CD4-positive, alpha-beta T cell (primary cell): ENCODE measurements around the gene TBX1. TPM values are rescaled to one million over a fixed set of nuclear protein-coding genes. Genes with fewer than 3 reads are reported as not detected.

Experiments
- ATAC-seq: fragments of 200-7000 bp; cut with Tn5 transposase; one replicate; pipeline ENCODE4 v1.10.0; 2022; ENCODE audit warnings: mild to moderate bottlenecking; ENCODE audit not compliant: poor library complexity
- CTCF ChIA-PET: fragments of 350-600 bp; sonication (Branson Sonifier 250); formaldehyde crosslinking; loops from one replicate; lab custom pipeline; 2021; ENCODE audit warnings: antibody characterized with exemption, inconsistent platforms; lab: Charles Lee
- POLR2A ChIA-PET: fragments of 350-600 bp; sonication (Branson Sonifier 250); formaldehyde crosslinking; loops from one replicate; lab custom pipeline; 2021; ENCODE audit warnings: antibody characterized with exemption, inconsistent platforms; lab: Charles Lee
- DNase-seq, 14 experiments: peaks; one replicate each; pipeline ENCODE4 v3.0.0-alpha.2; 2013 to 2020; ENCODE audit warnings: mixed read lengths in 2 of 14
- H3K27ac ChIP-seq, 2 donors: one replicate each; pipeline versions ENCODE4 v1.5.1 to v1.7.0; 2013; ENCODE audit warnings: low read length in 2 of 2, low read depth in 1 of 2, mild to moderate bottlenecking in 1 of 2
- H3K27me3 ChIP-seq, 2 experiments: 1 replicate in 1 of 2; 2 replicates in 1 of 2; pipeline versions ENCODE4 v1.6.1 to v1.7.0; 2013; ENCODE audit warnings: low read length in 2 of 2, control low read depth in 1 of 2, mild to moderate bottlenecking in 1 of 2, moderate library complexity in 1 of 2; ENCODE audit not compliant: insufficient read depth in 2 of 2, control insufficient read depth in 1 of 2
- H3K36me3 ChIP-seq: one replicate; pipeline ENCODE4 v1.6.1; 2013; ENCODE audit warnings: low read length, control low read depth; ENCODE audit not compliant: insufficient read depth
- H3K4me1 ChIP-seq: one replicate; pipeline ENCODE4 v1.6.1; 2013; ENCODE audit warnings: low read length, control low read depth; ENCODE audit not compliant: insufficient read depth
- H3K4me3 ChIP-seq: one replicate; pipeline ENCODE4 v1.5.1; 2013; ENCODE audit warnings: mild to moderate bottlenecking, low read length, moderate library complexity
- H3K9me3 ChIP-seq, 2 experiments: 1 replicate in 1 of 2; 2 replicates in 1 of 2; pipeline versions ENCODE4 v1.6.1 to v1.7.0; 2013; ENCODE audit warnings: low read length in 2 of 2, mild to moderate bottlenecking in 2 of 2, control low read depth in 1 of 2, moderate library complexity in 1 of 2; ENCODE audit not compliant: control insufficient read depth in 1 of 2, insufficient read depth in 1 of 2
- H3K27ac Mint-ChIP-seq: one replicate; pipeline ENCODE4 v1.8.0; 2020; ENCODE audit warnings: mixed read lengths
- H3K27me3 Mint-ChIP-seq: one replicate; pipeline ENCODE4 v1.8.0; 2021; ENCODE audit warnings: mixed read lengths
- H3K36me3 Mint-ChIP-seq: one replicate; pipeline ENCODE4 v1.8.0; 2021; ENCODE audit warnings: low read depth, mixed read lengths
- H3K4me1 Mint-ChIP-seq: one replicate; pipeline ENCODE4 v1.8.0; 2021; ENCODE audit warnings: low read depth, mixed read lengths
- H3K4me3 Mint-ChIP-seq: one replicate; pipeline ENCODE4 v1.8.0; 2020; ENCODE audit warnings: mild to moderate bottlenecking, mixed read lengths
- H3K9me3 Mint-ChIP-seq: one replicate; pipeline ENCODE4 v1.8.0; 2020; ENCODE audit warnings: mixed read lengths
- intact Hi-C, 2 experiments: fragments of 100-400 bp; cut with DNase I in 1 of 2; cut with micrococcal nuclease in 1 of 2; formaldehyde crosslinking; loops; one replicate each; pipeline versions ENCODE4 v1.15.1 to v1.9.0; 2023 to 2025; cut with DNase I, micrococcal nuclease
- total RNA-seq, 174 experiments: library from RNA in 2 of 174; stranded (reverse) in 2 of 174; gene quantifications; one replicate each; pipeline ENCODE4 v1.2.3 and lab custom pipeline; 2021 to 2026
- TF ChIP-seq, protein P1 (sequence below): fragments of 200-600 bp; IDR thresholded peaks from one replicate; pipeline ENCODE4 v1.8.0; 2022; ENCODE audit warnings: antibody characterized with exemption, mild to moderate bottlenecking

TBX1 gene
- total RNA-seq, 2 experiments from 2014 or later = not detected

DNA sequence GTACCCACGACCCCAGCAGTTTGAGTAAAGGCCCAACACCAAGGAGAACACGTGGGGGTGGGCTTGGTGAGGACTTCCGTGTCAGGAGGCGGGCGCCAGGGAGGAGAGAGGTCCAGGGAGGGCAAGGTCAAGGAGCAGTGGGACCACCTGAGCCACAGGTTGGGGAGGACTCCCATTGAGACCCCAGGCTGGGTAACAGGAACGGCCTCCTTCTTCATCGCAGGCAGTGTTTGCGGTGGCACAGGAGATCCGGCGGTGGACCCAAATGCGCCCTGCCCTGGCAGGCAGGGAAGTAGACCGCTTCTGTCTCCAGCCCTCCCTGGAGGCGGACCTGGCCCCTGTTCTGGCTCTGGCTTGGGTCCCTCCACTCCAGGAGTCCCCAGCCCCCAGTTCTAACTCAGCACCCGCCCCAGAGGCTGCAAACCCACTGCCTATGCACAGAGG lies 5.9 kb upstream of the TBX1 start:
- H3K36me3 Mint-ChIP-seq = no peaks in the 10 kb centered on the region
- Histone ChIP-seq H3K27me3 (peaks cover 42 to 63% of the 10 kb centered on the region in 2 experiments), H3K36me3 (no peaks in the 10 kb centered on the region), H3K9me3 (peaks cover 0 to 24% of the 10 kb centered on the region in 2 experiments), H3K27ac (no peak overlapping the region), H3K4me3 (no peak overlapping the region), H3K4me1 (peaks cover 30% of the 10 kb centered on the region)
- POLR2A ChIA-PET = interaction anchor here (2.3 kb wide), 1 partner anchor 137 kb away, joined by 17 read pairs; no protein-coding TSS in a partner anchor
- intact Hi-C loops = loop anchor here (5.0 kb wide), 1 partner anchor 138 kb away; no protein-coding TSS in a partner anchor
- H3K27ac Mint-ChIP-seq = no peak overlapping the region
- CTCF ChIA-PET = no interaction called here
- DNase-seq (no peak), ATAC-seq (no peak)
- no peaks in the 10 kb centered on the region for H3K9me3 Mint-ChIP-seq
- H3K4me1 Mint-ChIP-seq = peaks cover 24% of the 10 kb centered on the region
- H3K27me3 Mint-ChIP-seq = peaks cover 58% of the 10 kb centered on the region
- H3K4me3 Mint-ChIP-seq = no peak overlapping the region
- TF ChIP-seq, protein P1, sequence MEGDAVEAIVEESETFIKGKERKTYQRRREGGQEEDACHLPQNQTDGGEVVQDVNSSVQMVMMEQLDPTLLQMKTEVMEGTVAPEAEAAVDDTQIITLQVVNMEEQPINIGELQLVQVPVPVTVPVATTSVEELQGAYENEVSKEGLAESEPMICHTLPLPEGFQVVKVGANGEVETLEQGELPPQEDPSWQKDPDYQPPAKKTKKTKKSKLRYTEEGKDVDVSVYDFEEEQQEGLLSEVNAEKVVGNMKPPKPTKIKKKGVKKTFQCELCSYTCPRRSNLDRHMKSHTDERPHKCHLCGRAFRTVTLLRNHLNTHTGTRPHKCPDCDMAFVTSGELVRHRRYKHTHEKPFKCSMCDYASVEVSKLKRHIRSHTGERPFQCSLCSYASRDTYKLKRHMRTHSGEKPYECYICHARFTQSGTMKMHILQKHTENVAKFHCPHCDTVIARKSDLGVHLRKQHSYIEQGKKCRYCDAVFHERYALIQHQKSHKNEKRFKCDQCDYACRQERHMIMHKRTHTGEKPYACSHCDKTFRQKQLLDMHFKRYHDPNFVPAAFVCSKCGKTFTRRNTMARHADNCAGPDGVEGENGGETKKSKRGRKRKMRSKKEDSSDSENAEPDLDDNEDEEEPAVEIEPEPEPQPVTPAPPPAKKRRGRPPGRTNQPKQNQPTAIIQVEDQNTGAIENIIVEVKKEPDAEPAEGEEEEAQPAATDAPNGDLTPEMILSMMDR = no peak

DNA sequence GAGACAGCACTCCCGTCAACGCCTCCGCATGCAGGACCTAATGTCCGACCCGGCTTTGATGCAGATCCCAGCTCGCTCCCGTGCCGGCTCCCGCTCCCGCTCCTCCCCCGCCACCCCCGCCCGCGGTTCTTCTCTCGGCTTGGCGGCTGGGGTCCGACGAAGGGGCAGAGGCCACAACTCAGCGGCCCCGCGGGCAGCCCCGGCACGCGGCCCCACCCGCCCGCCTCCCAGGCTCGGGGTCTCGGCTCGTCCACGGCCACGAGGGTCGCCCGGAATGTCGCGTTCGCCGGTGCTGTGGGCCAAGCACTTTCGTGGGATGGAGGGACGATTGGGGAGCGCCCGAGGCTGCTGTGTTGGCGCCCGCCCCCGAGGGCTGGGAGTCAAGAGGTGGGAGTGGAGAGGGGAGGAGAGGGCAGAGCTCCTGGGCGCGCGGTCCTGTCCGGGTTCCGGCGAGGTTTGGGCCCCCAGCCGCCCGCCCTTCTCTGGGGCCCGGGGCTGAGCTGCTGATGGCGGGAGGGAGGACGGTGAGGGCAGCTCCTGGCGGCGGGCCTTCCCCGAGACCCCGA lies 5.3 kb upstream of the TBX1 start:
- Mint-ChIP-seq H3K4me1 (peaks cover 29% of the 10 kb centered on the region), H3K36me3 (no peaks in the 10 kb centered on the region), H3K9me3 (no peaks in the 10 kb centered on the region), H3K27me3 (peaks cover 63% of the 10 kb centered on the region), H3K27ac (no peak overlapping the region), H3K4me3 (no peak overlapping the region)
- peaks cover 44 to 65% of the 10 kb centered on the region in 2 experiments for H3K27me3 ChIP-seq
- TF ChIP-seq, protein P1 = no peak
- no peaks in the 10 kb centered on the region for H3K36me3 ChIP-seq
- ChIA-PET POLR2A (interaction anchor here (1.5 to 2.3 kb wide), 2 partner anchors 137 to 155 kb away, joined by 10 to 17 read pairs; no protein-coding TSS in a partner anchor), CTCF (no interaction called here)
- ATAC-seq = no peak
- peaks cover 0 to 24% of the 10 kb centered on the region in 2 experiments for H3K9me3 ChIP-seq
- peaks cover 32% of the 10 kb centered on the region for H3K4me1 ChIP-seq
- DNase-seq = no peak
- H3K4me3 ChIP-seq = no peak overlapping the region
- H3K27ac ChIP-seq = no peak overlapping the region
- intact Hi-C loops = loop anchor here (5.0 kb wide), 1 partner anchor 137 kb away; no protein-coding TSS in a partner anchor

DNA sequence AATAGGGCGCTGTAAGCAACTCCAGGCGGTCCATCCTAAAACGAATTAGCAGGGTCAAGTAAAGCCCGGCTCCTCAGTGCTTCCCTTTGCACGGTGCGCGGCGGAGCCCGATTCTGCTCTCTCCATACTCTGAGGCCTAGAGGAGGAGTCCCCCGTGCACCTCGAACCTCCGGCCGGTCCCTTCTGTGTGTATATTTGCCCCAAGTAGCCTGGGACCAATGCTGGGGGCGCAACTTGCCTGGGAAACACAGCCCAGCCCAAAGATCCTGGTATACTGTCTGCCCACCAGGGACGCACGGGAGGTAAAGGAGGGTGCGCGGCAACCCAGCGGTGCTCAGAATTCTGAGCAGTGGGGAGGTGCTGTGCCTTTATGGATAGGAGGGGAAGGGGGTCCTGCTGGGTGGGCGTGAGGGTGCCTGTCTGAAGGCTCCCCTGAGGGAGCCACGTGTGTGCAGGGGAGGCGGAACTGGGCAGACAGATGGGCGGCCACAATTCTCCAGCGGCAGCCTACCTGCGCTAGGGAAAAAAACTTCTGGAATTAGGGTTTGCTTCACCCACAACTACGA lies 4.8 kb upstream of the TBX1 start:
- H3K27me3 ChIP-seq = peaks cover 44 to 64% of the 10 kb centered on the region in 2 experiments
- peak overlapping the region; percentile 87 for H3K4me3 Mint-ChIP-seq
- no peak overlapping the region for H3K27ac Mint-ChIP-seq
- TF ChIP-seq, protein P1 = no peak
- ChIA-PET POLR2A (interaction anchor here (0.7 to 2.3 kb wide), 6 partner anchors 10 to 155 kb away, joined by 3 to 17 read pairs (median 4); no protein-coding TSS in a partner anchor), CTCF (interaction anchor here (0.6 to 1.5 kb wide), 7 partner anchors 26 to 750 kb away, joined by 3 to 20 read pairs (median 5); partner anchors contain the start of gene GP1BB)
- H3K9me3 ChIP-seq = peaks cover 0 to 24% of the 10 kb centered on the region in 2 experiments
- intact Hi-C loops = loop anchor here (1.0 to 5.0 kb wide), 3 partner anchors 25 to 154 kb away; no protein-coding TSS in a partner anchor
- H3K36me3 Mint-ChIP-seq = no peaks in the 10 kb centered on the region
- no peak overlapping the region for H3K27ac ChIP-seq
- ATAC-seq (no peak), DNase-seq (no peak)
- no peak overlapping the region for H3K4me3 ChIP-seq
- peaks cover 32% of the 10 kb centered on the region for H3K4me1 ChIP-seq
- H3K9me3 Mint-ChIP-seq = no peaks in the 10 kb centered on the region
- H3K4me1 Mint-ChIP-seq = peaks cover 32% of the 10 kb centered on the region
- H3K27me3 Mint-ChIP-seq = peaks cover 66% of the 10 kb centered on the region
- no peaks in the 10 kb centered on the region for H3K36me3 ChIP-seq
